Hematopoietic multipotent progenitor cell (in vitro differentiated cells): ENCODE measurements around the gene KRTAP4-8. TPM values are rescaled to one million over a fixed set of nuclear protein-coding genes. Genes with fewer than 3 reads are reported as not detected.
"Not testable (repeated sequence)": the region's sequence is repeated elsewhere in the genome, so short reads cannot be mapped to it uniquely, and the experiment has no call there.

Experiments
- DNase-seq, 3 donors: peaks; one replicate each; pipeline ENCODE4 v3.0.0-alpha.2; 2011 to 2015; ENCODE audit warnings: low read depth in 2 of 3, low spot score in 2 of 3
- total RNA-seq: library from RNA; depleted of rRNA; stranded (reverse); fragments of >200 nt; gene quantifications from one replicate; pipeline ENCODE4 v1.2.3, GENCODE V29; 2012

KRTAP4-8 gene
- total RNA-seq, 1 donor, result not detected

DNA sequence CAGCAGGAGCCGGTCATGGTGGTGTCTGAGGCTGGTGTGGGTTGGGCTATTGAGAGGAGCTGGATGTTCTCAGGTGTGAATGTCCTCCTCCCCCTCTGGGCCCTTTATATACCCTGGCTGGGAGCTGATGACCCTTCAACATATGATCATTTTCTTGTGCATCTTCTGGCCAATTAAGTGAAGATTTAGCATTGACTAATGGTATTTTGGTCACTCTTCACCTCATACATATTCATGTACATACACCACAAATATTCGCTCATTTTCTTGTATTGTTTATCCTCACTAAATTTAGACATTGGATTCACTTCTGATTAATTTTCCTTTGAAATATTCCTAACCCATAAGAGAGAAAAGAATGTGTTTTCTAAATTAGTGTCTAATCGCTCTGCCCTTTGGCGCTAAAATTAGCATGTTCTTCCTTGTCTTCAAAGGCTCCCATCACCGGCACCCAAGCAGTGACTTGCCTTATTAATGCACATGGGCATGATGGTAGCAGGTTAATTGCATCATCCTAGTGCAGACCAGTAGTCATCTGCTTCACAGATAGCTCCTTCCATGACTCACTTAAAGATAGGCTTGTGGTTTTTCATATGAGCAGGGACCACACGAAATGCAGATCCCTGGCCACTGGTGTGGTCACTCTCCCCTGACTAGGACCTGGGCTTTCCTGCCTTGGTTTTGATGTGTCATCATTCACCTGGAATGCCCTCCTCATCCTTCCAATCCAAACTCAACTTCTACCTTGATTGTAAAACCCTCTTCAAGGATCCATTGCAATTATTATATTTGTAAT lies 31.9 kb downstream of the KRTAP4-8 start, which contains the start of gene KRTAP2-4:
KRTAP2-4 (minus strand) TSS at position 51 of the 796 bp plus-strand sequence; CDS start at position 17, 34 bp downstream.
- DNase-seq, result no peak

DNA sequence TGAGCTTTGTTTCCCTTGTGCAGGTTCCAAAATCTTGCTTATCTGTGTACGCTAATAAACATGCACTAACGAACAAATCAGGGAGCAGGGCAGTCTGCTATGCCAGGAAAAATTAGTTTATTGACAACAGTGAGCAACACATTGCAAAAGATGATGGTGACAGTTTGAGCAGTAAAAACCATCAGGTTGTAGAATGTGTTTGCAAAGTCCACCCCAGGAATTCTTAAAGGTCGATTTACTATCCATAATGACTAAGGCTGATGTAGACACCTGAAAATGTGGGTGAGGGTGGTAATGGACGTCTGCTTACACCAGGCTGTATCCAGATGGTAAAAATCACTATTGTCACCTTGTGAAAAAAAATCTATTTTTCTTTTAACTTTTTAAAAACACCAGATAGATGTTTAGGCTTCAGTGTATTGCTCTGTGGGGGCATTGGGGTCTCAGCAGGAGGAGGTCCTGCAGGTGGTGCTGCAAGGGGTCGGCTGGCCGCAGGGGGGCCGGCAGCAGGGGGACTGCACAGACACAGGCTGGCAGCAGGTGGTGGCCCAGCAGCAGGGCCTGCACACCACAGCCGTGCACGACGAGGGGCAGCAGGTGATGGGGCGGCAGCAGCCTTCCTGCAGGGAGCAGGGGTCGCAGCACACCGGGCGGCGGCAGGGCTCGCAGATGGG lies 32.8 kb downstream of the KRTAP4-8 start:
- not testable (repeated sequence) for DNase-seq

DNA sequence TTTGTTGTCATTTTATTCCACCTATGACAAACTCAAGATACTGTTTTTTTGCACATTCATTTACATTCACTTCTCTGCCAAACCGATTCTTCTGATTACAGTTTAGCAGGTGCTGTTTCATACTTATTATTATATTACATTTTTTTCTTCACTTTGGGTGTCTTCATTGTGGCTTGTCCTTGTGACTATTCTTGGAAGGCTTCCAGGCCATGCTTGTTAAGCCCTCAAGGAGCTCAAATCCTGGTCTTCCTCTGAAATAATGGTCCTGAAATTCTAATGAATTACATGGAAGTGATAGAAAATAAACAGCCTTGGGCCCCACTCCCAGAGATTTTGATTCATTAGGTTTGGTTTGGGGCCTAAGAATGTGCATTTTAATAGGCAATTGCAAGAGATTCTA lies 33.6 kb downstream of the KRTAP4-8 start:
- no peak for DNase-seq

DNA sequence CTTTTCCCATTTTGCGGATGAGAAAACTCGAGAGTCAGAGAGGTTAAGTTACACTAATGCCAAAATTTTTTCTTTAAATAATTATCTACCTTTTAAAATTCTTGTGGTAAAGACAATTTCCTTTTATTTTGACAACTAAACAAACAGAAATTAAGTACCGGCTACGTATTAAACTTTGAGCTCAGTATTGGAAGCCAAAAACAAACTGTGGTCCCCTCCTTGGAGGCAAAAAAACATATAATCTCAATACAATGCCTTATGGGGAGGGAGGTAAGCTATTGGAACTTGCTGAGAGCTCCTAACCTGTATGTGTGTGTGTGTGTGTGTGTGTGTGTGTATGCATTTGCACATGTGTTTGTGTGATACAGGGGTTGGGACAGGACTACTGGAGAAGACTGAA lies 34.5 kb downstream of the KRTAP4-8 start:
- no peak for DNase-seq

DNA sequence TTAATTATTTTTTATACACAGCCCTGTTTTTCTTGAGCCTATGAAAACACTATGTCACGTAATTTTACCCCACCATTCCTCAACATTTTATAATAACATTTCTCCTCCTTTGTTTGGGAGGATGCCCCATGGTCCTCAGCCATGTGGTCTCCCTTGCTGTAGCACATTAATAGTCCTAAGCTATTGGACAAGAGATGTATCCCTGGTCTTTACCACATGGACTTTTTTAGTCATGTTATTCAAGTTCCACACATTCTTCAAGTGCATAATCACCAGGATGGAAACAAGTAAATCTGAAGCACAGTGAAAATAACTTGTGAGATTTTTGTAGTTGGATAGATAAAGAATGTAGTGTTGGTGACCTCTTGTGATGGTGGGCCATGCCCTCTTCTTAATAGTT lies 36.0 kb downstream of the KRTAP4-8 start:
- DNase-seq, result no peak

DNA sequence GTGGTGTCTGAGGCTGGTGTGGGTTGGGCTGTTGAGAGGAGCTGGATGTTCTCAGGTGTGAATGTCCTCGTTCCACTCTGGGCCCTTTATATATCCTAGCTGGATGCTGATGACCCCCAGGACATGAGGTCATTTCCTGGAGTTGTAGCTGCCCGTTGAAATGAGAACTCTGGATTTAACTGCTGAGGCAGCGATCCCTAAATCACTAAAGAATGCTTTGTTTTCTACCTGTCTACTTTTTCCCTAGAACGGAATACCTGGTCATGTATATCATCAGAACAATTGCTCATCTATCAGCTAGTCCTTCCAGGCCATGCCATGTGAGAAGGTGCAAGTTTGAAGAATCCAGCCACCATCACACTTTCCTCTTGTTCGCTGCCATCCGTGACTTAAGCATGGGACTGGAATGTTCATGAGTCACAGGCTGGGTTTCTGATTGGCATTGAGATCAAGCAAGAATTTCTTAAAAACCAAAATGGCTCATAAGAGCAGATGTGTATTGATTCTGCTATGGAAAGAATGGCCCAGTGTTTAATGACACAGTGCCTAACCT lies 37.8 kb downstream of the KRTAP4-8 start, which contains the start of gene KRTAP2-3:
KRTAP2-3 (minus strand) TSS at position 63 of the 553 bp plus-strand sequence. CDS start 64 bp downstream, outside the sequence.
- DNase-seq, result no peak

DNA sequence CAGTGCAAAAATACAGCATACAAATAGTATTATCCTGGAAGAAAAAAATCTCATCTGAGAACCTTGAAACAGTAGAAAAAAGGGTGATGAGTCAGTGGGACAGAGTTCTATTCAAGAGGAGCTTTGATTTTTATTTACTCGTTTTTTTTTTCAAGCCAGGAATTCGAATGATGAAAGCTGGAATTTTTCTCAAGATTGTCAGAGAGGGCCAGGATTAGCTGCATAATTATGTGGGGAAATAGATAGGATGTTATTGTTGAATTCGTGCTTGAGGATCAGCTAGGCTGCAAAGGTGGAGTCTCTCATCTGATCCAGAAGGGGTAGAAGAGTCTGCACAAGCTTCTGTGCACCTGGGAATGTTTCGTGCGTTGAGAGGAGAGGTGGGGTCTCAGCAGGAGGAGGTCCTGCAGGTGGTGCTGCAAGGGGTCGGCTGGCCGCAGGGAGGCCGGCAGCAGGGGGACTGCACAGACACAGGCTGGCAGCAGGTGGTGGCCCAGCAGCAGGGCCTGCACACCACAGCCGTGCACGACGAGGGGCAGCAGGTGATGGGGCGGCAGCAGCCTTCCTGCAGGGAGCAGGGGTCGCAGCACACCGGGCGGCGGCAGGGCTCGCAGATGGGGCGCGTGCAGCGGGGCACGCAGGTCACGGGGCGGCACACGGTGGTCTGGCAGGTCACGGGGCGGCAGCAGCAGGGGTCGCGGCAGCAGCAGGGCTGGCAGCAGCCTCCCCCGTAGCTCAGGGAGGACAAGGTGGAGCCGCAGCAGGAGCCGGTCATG lies 38.5 kb downstream of the KRTAP4-8 start:
- DNase-seq, result not testable (repeated sequence)

DNA sequence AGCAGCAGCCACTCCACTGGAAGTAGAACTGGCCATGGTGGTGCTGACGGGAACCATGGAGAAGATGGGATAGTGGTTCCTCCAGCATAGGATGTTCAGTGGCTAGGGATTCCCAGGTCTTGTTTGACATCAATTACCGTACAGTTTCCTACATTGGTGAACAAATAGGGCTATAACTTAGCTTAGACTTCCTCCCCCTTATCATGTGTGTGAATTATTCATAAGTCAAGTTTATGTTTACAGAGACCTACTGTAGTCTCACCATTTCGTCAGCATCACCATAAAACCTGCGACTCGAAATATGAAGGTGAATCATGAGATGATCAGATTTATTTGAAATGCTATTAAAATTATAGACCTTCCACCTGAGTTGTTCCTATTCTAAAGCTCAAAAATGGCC lies 39.2 kb downstream of the KRTAP4-8 start:
- no peak for DNase-seq

DNA sequence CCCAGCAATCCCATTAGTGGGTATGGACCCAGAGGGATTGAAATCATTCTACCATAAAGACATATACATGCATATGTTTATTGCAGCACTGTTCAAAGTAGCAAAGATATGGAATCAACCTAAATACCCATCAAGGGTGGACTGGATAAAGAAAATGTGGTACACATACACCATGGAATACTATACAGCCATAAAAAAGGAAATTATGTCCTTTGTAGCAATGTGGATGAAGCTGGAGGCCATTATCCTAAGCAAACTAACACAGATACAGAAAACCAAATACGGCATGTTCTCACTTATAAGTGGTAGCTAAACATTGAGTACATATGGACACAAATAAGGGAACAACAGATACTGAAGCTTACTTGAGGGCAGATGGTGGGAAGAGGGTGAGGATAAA lies 40.4 kb downstream of the KRTAP4-8 start:
- no peak for DNase-seq

DNA sequence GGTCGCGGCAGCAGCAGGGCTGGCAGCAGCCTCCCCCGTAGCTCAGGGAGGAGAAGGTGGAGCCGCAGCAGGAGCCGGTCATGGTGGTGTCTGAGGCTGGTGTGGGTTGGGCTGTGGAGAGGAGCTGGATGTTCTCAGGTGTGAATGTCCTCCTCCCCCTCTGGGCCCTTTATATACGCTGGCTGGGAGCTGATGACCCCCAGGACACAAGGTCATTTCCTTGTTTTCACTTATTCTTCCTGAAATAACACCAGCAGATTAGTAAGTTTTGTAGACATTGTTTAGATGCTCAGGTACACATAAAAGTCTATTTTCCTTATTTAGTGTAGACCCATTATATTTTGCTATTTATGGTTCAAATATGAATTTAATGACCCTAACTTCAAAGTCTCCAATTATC lies 42.8 kb downstream of the KRTAP4-8 start, which contains the start of gene KRTAP2-2:
KRTAP2-2 (minus strand) TSS at position 101 of the 400 bp plus-strand sequence; CDS start at position 82, 19 bp downstream.
- DNase-seq, result not testable (repeated sequence)

DNA sequence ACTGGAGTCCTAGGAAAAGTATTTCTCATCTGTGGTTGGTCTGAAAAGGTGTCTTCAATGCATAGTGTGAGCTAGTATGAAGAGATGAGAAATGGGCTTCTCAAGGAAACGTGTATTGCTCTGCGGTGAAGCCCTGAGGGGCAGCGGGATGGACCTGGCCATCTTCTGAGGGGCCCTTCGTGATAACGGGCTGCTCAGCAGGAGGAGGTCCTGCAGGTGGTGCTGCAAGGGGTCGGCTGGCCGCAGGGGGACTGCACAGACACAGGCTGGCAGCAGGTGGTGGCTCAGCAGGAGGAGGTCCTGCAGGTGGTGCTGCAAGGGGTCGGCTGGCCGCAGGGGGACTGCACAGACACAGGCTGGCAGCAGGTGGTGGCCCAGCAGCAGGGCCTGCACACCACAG lies 43.4 kb downstream of the KRTAP4-8 start:
- DNase-seq, result not testable (repeated sequence)

DNA sequence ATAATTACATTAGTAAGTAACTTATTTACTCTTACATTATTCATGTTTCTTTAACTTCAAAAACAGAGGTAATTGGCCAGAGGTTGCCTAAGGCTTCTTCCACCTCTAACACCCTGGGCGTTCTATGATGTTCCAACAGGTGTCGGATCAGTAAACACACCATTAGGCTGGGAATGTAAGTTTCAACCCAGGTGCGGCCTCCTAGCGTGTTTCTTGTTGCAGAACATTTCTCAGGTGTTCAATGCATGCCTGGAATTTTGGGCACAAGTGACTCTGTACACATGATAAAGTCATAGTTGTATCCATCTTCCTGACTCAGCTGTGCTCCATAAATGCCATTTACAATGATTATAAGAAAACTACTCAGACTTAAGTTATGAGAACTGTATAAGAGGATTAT lies 43.9 kb downstream of the KRTAP4-8 start:
- DNase-seq, result no peak

DNA sequence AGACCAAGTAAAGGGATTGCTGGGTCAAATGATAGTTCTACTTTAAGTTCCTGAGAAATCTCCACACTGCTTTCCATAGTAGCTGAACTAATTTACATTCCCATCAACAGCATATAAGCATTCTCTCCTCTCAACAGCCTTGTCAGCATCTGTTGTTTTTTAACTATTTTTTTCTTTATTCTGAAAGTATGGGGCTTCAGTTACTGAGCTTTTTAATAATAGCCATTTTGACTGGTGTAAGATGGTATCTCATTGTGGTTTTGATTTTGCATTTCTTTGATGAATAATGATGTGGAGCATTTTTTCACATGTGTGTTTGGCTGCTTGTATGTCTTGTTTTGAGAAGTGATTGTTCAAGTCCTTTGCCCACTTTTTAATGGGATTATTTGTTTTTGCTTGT lies 45.4 kb downstream of the KRTAP4-8 start:
- DNase-seq, result no peak

DNA sequence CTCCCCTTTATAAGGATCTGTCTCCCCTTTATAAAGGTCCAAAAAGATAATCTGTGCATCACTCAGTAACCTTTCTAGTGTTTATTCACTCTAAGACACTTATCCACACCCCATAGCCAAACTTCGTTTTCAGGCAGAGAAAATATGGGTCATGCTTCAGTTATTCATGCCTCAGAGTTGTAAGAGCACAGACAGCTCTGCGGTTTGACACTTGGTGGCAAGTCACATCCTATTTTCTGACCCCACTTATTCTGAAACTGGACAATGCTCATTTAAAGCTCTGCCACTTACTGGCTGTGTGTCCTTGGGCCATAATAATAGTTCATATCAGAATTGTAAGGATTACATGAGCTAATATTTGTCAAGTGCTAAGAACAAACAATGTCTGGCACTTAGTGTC lies 48.8 kb downstream of the KRTAP4-8 start:
- DNase-seq, result no peak

DNA sequence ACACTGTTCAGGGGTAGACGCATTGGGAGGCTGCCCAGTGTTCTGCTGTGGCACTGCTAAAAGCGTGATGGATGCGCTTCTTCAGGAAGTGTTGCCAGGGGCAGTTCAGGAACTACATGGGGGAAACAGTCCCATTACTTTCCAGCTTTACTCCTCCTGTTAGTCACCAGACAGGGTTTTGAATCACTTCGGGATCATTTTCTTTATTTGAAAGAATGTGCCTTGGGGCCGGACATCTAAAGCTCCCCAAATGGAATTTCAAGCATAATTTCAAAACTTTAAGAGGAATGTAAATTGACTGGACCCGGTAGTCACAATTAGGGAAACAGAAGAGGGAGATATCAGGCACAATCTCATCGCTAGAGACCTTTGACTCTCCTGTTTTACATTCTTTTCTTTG lies 49.5 kb downstream of the KRTAP4-8 start:
- no peak for DNase-seq

Other genes with a start within 250 kb of the KRTAP4-8 start
- gene KRT12, start 230.9 kb downstream of the KRTAP4-8 start, total RNA-seq, result not detected
- gene KRT20, start 212.9 kb downstream of the KRTAP4-8 start, total RNA-seq, result not detected
- gene KRT23, start 160.5 kb downstream of the KRTAP4-8 start, total RNA-seq, result under 0.01 TPM
- gene KRT39, start 131.2 kb downstream of the KRTAP4-8 start, total RNA-seq, result under 0.01 TPM
- gene KRT40, start 113.8 kb downstream of the KRTAP4-8 start, total RNA-seq, result not detected
- not detected for gene KRTAP3-3, start 104.0 kb downstream of the KRTAP4-8 start, total RNA-seq
- not detected for gene KRTAP3-2, start 98.2 kb downstream of the KRTAP4-8 start, total RNA-seq
- not detected for gene KRTAP3-1, start 89.0 kb downstream of the KRTAP4-8 start, total RNA-seq
- not detected for gene KRTAP1-5, start 70.9 kb downstream of the KRTAP4-8 start, total RNA-seq
- gene KRTAP1-4, start 67.9 kb downstream of the KRTAP4-8 start, total RNA-seq, result not detected
- gene KRTAP1-3, start 63.3 kb downstream of the KRTAP4-8 start, total RNA-seq, result not detected
- not detected for gene KRTAP1-1, start 56.7 kb downstream of the KRTAP4-8 start, total RNA-seq
- gene KRTAP2-1, start 50.8 kb downstream of the KRTAP4-8 start, total RNA-seq, result not detected
- gene KRTAP2-2, start 42.9 kb downstream of the KRTAP4-8 start, total RNA-seq, result not detected
- gene KRTAP2-3, start 38.0 kb downstream of the KRTAP4-8 start, total RNA-seq, result not detected
- not detected for gene KRTAP2-4, start 32.3 kb downstream of the KRTAP4-8 start, total RNA-seq
- gene KRTAP4-7, start 14.0 kb downstream of the KRTAP4-8 start, total RNA-seq, result not detected
- not detected for gene KRTAP4-16, start 4.1 kb upstream of the KRTAP4-8 start, total RNA-seq
- under 0.01 TPM for gene KRTAP4-9, start 7.2 kb upstream of the KRTAP4-8 start, total RNA-seq
- not detected for gene KRTAP4-11, start 20.2 kb upstream of the KRTAP4-8 start, total RNA-seq
- gene KRTAP4-12, start 26.0 kb upstream of the KRTAP4-8 start, total RNA-seq, result not detected
- not detected for gene KRTAP4-6, start 42.4 kb upstream of the KRTAP4-8 start, total RNA-seq
- gene KRTAP4-5, start 51.7 kb upstream of the KRTAP4-8 start, total RNA-seq, result not detected
- not detected for gene KRTAP4-4, start 62.6 kb upstream of the KRTAP4-8 start, total RNA-seq
- gene KRTAP4-3, start 70.1 kb upstream of the KRTAP4-8 start, total RNA-seq, result not detected
- not detected for gene KRTAP4-2, start 80.1 kb upstream of the KRTAP4-8 start, total RNA-seq
- not detected for gene KRTAP4-1, start 86.8 kb upstream of the KRTAP4-8 start, total RNA-seq
- gene KRTAP9-1, start 91.7 kb upstream of the KRTAP4-8 start, total RNA-seq, result not detected
- gene KRTAP9-2, start 128.5 kb upstream of the KRTAP4-8 start, total RNA-seq, result not detected
- gene KRTAP9-3, start 134.3 kb upstream of the KRTAP4-8 start, total RNA-seq, result not detected
- not detected for gene KRTAP9-8, start 139.9 kb upstream of the KRTAP4-8 start, total RNA-seq
- gene KRTAP9-4, start 151.5 kb upstream of the KRTAP4-8 start, total RNA-seq, result not detected
- not detected for gene KRTAP9-9, start 157.2 kb upstream of the KRTAP4-8 start, total RNA-seq
- gene KRTAP9-6, start 167.2 kb upstream of the KRTAP4-8 start, total RNA-seq, result not detected
- not detected for gene KRTAP9-7, start 177.6 kb upstream of the KRTAP4-8 start, total RNA-seq
- gene KRTAP29-1, start 204.7 kb upstream of the KRTAP4-8 start, total RNA-seq, result not detected
- 0.27 TPM for gene KRTAP16-1, start 211.2 kb upstream of the KRTAP4-8 start, total RNA-seq
- gene KRTAP17-1, start 217.6 kb upstream of the KRTAP4-8 start, total RNA-seq, result not detected